ENCODE results near the gene GAA.
A peak's percentile ranks its signal among the peaks of the same experiment; 100 is the strongest.

Gene GAA

DNA sequence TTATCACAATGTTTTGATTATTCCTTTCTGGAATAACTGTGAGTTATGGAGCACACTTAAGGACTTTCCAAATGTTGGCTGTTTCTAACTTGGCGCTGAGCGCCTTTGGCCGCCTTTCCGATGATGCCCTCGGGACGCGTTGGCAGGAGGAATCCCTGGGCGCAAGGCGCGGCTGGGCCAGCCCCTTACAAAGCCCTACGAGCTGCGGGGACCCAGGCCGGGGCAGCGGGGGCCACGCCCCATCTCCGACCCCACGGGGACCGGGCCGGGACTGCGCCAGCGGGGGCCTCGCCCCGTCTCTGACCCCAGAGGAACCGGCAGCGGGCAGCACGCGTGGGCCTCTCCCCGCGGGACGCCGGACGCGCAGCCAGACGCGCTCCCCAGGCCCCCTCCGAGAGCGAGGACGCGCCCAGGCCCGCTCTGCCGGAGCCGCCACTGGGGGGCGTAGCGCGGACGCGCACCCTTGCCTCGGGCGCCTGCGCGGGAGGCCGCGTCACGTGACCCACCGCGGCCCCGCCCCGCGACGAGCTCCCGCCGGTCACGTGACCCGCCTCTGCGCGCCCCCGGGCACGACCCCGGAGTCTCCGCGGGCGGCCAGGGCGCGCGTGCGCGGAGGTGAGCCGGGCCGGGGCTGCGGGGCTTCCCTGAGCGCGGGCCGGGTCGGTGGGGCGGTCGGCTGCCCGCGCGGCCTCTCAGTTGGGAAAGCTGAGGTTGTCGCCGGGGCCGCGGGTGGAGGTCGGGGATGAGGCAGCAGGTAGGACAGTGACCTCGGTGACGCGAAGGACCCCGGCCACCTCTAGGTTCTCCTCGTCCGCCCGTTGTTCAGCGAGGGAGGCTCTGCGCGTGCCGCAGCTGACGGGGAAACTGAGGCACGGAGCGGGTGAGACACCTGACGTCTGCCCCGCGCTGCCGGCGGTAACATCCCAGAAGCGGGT, at the start of gene GAA:
Gene GAA (plus strand): TSS at position 571 of the 935 bp plus-strand sequence. CDS start 3,006 bp downstream, outside the sequence.
- intact Hi-C loops (cut with DNase I): loop anchor here (5.0 to 10.0 kb wide), 2 partner anchors 46 to 164 kb away; partner anchors contain the start of genes EIF4A3 and RNF213
- peak; percentile 68 to 97 (median 77) for DNase-seq

DNA sequence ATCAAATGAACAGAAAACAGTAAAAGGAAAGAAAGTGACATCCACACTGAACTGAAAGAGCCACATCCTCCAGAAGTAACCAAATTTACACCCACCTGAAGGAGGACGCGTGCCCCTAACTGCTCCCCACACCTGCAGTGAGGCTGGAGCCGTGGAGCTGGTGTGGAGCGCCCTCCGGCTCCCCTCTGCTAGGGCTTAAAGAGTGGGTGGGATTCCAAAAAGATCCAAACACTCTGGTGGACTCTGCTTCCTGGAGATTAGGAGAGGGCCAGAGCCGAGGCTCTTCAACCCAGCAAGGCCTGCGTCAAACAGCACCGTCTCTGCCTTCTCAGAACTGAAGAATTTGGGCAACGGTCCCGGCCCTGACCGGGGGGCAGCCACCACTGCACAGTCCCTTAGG, 49.7 kb upstream of the GAA start:
- DNase-seq: peak in 1 of 10 donors; percentile 75
- intact Hi-C loops (cut with DNase I): no loop called here

DNA sequence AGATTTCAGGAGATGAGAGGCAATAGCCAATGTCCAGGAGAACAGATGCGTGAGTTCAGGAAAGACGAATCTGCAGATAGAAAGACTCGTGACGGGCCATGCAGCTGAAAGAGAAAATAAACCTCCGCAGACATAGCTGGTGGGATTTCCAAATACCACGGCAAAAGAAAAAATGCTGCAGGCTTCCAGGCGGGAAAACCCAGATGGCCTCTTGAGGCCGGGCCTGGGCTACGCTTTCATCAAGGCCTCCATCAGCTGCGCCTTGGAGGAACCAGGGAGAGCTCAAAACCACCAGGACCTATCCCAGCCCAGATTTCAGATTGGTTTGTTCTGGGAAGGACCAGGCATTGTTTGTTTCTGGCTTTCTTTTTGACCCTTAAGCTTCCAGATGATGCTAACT, 48.3 kb upstream of the GAA start:
- intact Hi-C loops (cut with DNase I): no loop called here

DNA sequence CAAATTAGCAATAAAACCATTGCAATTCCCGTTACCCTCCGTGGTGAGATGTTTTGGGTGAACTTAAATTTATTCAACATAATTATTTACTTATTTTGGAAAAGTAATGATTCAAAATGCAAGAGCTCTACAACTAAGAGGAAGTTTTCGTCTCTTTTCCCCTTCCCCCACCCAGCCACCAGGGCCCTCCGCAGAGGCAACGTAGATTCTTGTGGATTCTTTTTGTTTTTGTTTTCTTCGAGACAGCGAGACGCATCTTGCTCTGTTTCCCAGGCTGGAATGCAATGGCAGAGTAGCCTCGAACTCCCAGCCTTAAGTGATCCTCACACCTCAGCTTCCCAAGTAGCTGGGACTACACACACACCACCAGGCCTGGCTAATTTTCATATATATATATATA, 45.8 kb upstream of the GAA start:
- peak in 1 of 10 donors; percentile 22 for DNase-seq
- intact Hi-C loops (cut with DNase I): no loop called here

More for the DNA sequence above, 48.3 kb upstream of the GAA start:
- DNase-seq: peak in 1 of 10 donors; percentile 43

DNA sequence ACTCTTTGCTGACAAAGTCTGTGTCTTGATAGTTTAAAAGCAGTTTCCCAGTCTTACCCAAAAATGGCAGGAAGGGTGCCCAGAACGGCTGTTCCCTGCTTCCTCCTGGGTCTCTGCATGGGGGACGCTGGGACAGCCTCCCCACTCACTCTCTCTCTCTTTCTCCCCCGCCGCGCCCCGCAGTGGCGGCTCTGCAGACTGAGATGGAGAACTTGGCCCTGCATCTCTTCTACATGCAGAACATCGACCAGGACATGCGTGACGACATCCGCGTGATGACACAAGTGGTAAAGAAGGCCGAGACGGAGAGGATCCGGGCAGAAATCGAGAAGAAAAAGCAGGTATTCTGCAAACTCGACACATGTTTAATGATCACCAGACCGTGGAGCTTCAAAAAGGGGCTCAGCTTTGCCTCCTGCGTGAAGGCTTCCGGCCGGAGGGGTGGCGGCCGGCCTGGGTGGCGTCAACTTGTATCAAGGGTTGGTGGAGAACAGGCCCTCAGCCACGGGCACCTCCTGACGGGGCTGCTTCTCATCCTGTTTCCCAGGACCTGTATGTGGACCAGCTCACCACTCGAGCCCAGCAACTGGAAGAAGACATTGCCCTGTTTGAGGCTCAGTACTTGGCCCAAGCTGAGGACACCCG, 42.9 kb upstream of the GAA start:
- DNase-seq: peak in 1 of 10 donors; percentile 79
- intact Hi-C loops (cut with DNase I): no loop called here

DNA sequence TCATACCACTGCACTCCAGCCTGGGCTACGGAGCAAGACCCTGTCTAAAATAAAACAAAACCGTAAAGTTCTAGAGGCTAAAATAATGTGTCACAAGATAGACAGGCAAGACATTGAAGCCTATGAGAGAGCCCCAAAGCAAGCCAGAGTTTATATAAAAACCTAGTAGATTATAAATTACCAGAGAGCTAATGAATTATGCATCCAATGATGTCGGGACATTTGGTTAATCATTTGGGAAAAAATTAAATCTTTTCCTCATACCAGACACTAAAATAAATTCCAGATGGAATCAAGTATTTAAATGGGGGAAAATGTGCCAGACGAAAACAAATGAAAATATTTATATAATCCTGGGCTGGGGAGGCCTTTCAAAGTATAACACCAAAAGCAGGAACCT, 40.7 kb upstream of the GAA start:
- intact Hi-C loops (cut with DNase I): no loop called here
- DNase-seq: no peak

DNA sequence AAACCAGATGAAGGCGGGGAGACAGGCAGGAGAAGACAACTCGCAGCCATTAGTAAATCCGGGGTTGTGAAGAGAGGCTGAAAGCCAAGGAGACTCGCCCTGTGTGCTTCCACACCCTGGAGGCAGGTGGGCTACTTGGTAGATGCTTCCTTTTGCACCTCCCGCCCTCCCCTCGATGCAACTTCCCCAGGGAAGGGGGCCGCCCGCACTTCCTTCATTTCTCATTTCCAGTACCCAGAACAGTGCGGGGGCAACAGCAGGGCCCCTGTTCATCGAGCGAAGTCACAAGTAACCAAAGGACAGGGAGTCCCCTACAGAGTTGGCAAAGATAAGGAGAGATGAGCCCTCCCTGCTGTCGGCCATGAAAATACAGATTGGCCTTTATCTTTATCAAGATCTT, 40.0 kb upstream of the GAA start:
- intact Hi-C loops (cut with DNase I): no loop called here
- DNase-seq: peak in 1 of 10 donors; percentile 58

DNA sequence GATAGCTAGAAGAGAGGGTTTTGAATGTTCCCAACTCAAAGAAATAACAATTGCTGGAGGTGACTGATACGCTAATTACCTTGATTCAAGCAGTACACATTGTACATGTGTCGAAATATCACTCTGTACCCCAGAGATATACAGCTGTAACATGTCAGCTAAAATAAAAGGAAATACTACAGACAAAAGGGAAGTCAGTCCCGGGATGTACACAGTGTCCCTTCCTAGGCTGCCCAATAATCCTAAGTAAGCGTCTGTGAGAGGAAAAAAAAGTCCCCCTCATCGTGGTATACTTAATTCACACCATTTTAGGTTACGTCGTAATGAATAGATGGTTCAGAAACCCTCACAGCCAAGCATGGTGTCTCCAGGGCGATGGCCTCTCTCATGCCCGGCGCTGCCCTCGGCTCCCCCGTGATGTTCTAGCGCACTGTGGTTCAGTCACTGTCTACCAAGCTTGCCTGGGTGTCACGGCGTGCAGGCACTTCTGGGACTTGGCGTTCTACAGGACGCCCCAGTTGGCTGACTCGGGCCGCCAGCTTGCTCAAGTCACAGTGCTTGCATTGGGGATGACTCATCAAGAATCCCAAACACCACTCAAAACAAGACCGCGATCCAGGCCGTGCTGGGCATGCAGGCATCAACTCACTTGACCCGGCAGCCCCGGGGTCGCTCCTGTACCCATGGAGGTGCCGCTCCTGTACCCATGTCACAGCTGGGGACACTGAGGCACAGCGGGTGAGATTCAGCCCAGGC, 37.4 kb upstream of the GAA start:
- DNase-seq: peak in 4 of 10 donors; percentile 72 to 94 (median 80)
- intact Hi-C loops (cut with DNase I): no loop called here

DNA sequence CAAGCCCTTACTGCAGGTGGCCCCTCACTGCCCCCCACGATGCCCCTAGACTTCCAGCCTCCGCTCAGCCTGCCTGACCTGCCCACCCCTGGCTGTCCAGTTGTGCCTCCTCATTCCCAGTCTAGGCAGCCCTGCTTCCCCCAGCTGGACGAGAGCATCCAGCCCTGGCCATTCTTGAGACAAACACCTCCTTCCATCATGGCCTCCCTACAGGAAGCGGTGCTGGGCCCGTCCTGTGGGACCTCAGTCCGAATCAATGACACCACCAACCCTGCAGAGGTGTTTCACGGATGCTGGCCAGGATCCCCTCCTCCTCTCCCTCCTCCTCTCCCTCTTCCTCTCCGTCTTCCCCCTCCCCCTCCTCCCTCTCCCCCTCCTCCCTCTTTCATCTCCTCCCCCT, 36.7 kb upstream of the GAA start:
- DNase-seq: peak in 1 of 10 donors; percentile 67
- intact Hi-C loops (cut with DNase I): no loop called here

DNA sequence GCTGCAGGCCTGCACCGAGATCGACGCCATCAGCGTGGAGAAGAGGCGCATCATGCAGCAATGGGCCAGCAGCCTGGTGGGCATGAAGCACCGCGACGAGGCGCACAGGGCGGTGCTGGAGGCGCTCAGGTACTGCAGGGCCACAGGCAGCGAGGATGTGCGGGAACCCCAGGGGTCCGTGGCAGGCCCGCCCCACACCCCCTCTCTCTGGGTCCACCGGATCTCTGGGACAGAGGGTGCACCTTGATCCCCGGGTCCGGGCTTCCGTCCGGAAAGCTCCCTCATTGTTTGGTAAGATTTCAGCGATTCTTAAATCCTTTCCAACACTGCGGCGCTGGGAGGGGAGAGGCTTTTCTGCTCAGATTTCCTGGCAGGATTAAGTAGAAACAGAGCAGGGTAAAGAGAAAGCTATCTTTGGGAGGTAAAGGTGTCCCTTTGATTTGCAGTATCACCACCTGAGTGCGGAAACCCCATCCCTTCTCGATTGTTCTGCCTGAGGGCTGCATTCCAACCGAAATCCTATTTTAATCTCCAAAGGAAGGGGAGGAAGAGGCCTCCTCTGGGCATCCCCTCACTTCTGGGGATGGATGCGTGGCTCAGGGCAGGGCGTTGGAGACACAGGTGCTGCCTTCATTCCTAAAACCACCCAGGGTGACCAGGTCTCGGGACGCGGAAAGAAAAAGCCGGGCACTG, 35.8 kb upstream of the GAA start:
- intact Hi-C loops (cut with DNase I): no loop called here
- peak in 1 of 10 donors; percentile 71 for DNase-seq

DNA sequence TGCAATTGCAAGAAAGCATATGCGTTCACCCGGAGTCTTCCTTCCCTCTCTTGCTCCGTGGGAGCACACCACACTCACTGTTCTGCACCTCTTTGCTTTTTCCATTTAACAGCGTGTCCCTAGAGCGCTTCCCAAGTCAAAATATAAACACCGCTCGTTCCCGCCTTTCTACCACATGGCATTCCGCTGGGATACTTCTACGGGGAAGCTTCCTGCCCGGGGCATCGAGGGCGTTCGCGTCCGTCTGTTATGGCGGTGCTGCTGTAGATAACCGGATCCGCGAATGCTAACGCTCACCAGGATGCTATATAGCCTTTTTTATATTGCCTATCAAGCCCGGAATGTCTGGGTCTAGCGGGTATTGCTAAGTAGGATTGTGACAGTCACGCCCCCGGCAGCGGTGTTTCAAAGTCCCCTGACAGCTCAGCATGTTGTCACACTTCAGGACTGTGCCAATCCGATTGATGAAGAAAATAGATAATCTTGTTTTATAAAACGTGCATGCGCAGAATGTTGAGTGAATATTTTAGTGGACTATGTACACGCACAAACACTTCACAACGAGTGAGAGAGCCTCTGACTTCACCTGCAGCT, 33.9 kb upstream of the GAA start:
- DNase-seq: peak in 1 of 10 donors; percentile 63
- intact Hi-C loops (cut with DNase I): no loop called here

DNA sequence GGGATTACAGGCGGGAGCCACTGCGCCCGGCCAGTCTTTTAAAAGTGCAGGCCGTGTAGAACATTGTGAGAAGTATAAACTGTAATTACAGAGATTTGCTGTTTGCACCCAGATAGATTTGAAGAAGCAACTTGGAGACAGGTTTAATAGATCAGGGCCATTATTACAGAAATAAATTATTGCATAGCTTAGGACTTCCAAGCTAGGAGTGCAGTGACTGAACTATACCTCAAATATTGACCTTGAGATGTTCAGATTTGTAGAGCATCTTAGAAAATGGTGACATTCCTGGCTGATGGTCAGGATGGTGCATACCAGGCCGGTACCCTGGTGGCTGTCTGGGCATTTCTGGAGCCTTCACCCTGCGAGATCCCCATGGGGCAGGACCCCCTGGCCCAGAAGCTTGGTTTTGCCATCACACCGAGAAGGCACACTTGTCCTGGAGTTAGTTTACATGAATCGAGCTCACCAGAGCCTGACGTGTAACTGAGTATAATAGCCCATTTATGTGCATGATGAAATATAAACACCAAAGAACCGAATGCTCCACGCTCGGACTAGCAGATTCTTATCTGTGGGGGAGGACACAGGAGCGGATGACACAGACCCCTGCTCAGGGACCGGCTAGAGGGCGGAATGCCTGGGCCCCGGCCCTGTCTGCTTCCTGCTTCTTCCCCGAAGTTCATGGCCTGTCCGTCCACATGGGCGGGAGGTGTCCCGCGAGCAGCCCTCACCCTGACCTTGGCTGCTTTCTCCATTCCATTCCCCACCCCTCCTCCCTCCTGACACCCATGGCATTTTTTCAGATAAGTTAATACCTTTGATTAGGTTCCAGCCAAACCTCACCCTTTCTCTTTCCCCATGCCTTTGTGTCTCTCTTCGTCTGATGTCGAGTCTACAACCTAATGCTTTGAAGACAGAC, 32.8 kb upstream of the GAA start:
- intact Hi-C loops (cut with DNase I): no loop called here

DNA sequence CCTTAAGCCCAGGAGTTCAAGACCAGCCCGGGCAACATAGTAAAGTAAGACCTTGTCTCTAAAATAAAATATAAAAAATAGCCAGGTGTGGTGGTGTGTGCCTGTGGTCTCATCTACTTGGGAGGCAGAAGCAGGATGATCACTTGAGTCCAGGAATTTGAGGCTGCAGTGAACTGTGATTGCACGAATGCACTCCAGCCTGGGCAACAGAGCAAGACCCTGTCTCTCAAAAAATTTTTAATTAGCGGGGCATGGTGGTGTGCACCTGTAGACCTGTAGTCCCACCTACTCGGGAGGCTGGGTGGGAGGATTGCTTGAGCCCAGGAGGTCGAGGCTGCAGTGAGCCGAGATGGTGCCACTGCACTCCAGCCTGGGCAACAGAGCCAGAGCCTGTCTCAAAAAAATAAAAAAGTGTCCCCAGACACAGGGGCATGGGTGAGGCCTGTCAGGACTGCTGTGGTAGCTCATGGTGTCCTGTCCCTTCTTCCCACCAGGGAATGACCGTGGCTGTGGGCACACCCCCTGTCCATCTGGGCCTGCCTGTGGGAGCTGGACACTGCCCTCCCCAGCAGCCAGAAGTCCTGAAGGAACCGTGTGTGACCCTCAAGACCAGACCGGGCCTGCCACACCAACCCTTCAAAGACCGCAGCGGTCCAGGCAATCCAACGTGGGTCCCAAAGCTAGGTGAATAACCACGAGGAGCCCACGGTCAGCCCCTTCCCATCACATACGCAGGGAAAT, 30.8 kb upstream of the GAA start:
- intact Hi-C loops (cut with DNase I): no loop called here

More for the DNA sequence above, 32.8 kb upstream of the GAA start:
- DNase-seq: peak in 1 of 10 donors; percentile 77

DNA sequence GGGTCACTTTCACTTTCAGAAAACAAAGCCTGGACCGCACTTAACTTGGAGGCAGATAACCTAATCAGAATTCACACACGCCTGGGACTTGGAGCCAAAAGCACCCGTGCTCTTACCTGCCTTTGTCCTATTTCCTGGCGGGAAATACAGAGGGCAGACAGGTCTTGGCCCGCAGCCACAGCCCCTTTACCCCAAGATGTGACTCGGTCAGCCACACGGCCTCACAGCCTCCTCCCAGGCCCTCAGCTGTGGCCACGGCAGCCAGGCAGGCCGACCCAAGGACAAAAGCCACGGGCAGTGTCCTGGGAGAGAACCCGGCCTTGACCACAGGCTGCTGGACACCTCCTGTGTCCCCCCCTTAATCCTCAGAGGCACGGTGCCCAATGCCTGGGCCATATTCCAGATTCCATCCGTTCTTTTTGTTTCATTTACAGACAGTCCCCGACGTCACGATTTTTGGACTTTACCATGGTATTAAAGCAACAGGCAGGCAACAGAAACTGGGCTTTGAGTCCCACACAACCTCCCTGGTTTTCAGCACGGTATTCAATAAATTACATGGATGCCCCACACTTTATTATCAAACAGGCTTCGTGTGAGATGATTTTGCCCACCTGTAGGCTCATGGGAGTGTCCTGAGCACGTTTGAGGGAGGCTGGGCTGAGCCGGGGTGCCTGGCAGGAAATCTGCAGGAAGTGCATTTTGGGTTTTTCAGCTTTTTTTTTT, 30.1 kb upstream of the GAA start:
- intact Hi-C loops (cut with DNase I): no loop called here
- DNase-seq: peak in 6 of 10 donors; percentile 25 to 86 (median 38)

More for the DNA sequence above, 30.8 kb upstream of the GAA start:
- DNase-seq: peak in 1 of 10 donors; percentile 42

DNA sequence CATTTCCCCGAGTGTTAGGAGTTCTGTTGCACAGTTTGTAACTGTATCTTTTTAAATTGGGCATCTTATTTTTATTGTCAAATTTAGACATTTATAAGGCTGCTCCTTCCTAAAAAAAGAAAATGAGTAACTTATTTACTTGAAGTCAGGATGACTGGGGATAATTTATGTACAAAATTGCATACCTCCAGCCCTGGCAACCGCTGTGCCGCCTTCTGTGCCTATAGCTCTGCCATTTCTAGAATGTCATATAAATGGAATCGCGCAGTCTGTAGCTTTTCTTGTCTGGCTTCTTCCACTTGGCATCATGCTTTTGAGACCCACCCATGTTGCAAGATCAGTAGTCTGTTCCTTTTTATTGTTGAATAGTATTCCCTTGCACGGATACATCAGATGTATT, 29.0 kb upstream of the GAA start:
- peak in 1 of 10 donors; percentile 33 for DNase-seq
- intact Hi-C loops (cut with DNase I): no loop called here

DNA sequence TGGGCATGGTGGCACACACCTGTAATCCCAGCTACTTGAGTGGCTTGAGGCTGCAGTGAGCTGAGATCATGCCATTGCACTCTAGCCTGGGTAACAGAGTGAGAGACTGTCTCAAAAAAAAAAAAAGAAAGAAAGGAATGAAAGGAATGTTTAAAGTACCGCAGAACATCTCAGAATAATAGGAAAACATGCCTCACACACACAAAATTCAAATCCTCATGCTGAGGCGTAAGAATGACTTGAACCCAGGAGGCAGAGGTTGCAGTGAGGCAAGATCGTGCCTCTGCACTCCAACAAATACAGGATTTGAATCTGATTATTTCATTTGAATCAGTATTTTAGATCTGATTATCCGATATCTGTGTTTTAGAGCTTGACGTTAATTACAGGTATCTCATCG, 21.3 kb upstream of the GAA start:
- DNase-seq: no peak
- intact Hi-C loops (cut with DNase I): loop anchor here (10.0 kb wide), 1 partner anchor 285 kb away; no protein-coding TSS in a partner anchor

DNA sequence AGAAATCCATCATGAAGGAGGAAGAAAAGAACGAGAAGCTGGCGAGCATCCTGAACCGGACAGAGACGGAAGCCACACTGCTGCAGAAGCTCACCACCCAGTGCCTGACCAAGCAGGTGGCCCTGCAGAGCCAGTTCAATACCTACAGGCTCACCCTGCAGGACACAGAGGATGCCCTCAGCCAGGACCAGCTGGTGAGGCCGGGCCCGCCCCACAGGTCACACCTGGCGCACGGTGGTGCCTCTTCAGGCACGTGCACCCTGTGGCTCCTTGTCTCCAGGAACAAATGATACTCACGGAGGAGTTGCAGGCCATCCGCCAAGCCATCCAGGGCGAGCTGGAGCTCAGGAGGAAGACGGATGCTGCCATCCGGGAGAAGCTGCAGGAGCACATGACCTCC, 19.8 kb upstream of the GAA start:
- intact Hi-C loops (cut with DNase I): loop anchor here (10.0 kb wide), 1 partner anchor 283 kb away; no protein-coding TSS in a partner anchor
- DNase-seq: peak in 2 of 10 donors; percentile 45 to 76
